IMR-90 (cell line): Measurements from ENCODE around the gene RPL6. TPM values are rescaled to one million over a fixed set of nuclear protein-coding genes. Genes with fewer than 3 reads are reported as not detected.

Experiments used
- ATAC-seq: fragments of 200-7000 bp; cut with Tn5 transposase; 2 replicates; pipeline ENCODE4 v1.9.1; 2020; ENCODE audit warnings: low read depth, mild to moderate bottlenecking, moderate library complexity
- BruUV-seq: library from RNA; stranded (reverse); fragments of 400-500 nt; replicated peaks from 2 replicates; lab custom pipeline; 2021; lab: Mats Ljungman, UMichigan
- CTCF ChIA-PET: fragments of 300-600 bp; formaldehyde crosslinking; extraction: SDS; loops from one replicate; lab custom pipeline; 2021; ENCODE audit warnings: antibody characterized with exemption; lab: Yijun Ruan, JAX
- POLR2A ChIA-PET: fragments of 300-600 bp; sonication (Branson Sonifier 250); formaldehyde crosslinking; loops from one replicate; lab custom pipeline; 2022; ENCODE audit warnings: antibody characterized with exemption; ENCODE audit not compliant: unreplicated experiment; lab: Charles Lee
- DNase-seq: peaks from one replicate; pipeline ENCODE4 v3.0.0; 2013
- H2AFZ ChIP-seq: replicated peaks from 2 replicates; pipeline ENCODE3; 2013; ENCODE audit warnings: low read length, mild to moderate bottlenecking; ENCODE audit not compliant: poor library complexity
- H2AK5ac ChIP-seq: 2 replicates; pipeline ENCODE4 v1.6.1; 2013; ENCODE audit warnings: low read depth, low read length, inconsistent platforms
- H2AK9ac ChIP-seq: replicated peaks from 2 replicates; pipeline ENCODE3; 2013; ENCODE audit warnings: mild to moderate bottlenecking, low read depth, low read length, moderate library complexity; ENCODE audit not compliant: poor library complexity
- H2BK120ac ChIP-seq: 2 replicates; pipeline ENCODE4 v1.6.1; 2013; ENCODE audit warnings: low read depth, low read length, inconsistent platforms
- H2BK15ac ChIP-seq: 3 replicates; pipeline ENCODE4 v1.6.1; 2013; ENCODE audit warnings: low read depth, low read length, inconsistent platforms
- H2BK20ac ChIP-seq: 2 replicates; pipeline ENCODE4 v1.6.1; 2013; ENCODE audit warnings: low read depth, mild to moderate bottlenecking, inconsistent platforms, low read length, moderate library complexity
- H2BK5ac ChIP-seq: 2 replicates; pipeline ENCODE4 v1.6.1; 2013; ENCODE audit warnings: mild to moderate bottlenecking, low read depth, low read length, inconsistent platforms; ENCODE audit not compliant: poor library complexity, severe bottlenecking
- H3K14ac ChIP-seq: replicated peaks from 2 replicates; pipeline ENCODE4 v1.6.1; 2013; ENCODE audit warnings: low read depth, low read length, inconsistent platforms
- H3K18ac ChIP-seq: 2 replicates; pipeline ENCODE4 v1.6.1; 2013; ENCODE audit warnings: low read depth, low read length, control low read depth
- H3K23ac ChIP-seq: 2 replicates; pipeline ENCODE4 v1.6.1; 2013; ENCODE audit warnings: low read depth, low read length, inconsistent platforms
- H3K27ac ChIP-seq: 2 replicates; pipeline ENCODE4 v1.5.1; 2013; ENCODE audit warnings: mild to moderate bottlenecking, control low read depth, low read length; ENCODE audit not compliant: insufficient read depth
- H3K27me3 ChIP-seq: 2 replicates; pipeline ENCODE4 v1.6.1; 2013; ENCODE audit warnings: low read length; ENCODE audit not compliant: control insufficient read depth, insufficient read depth
- H3K36me3 ChIP-seq: 2 replicates; pipeline ENCODE4 v1.6.1; 2013; ENCODE audit warnings: low read length, mixed read lengths; ENCODE audit not compliant: control insufficient read depth, insufficient read depth
- H3K4ac ChIP-seq: 2 replicates; pipeline ENCODE4 v1.6.1; 2013; ENCODE audit warnings: low read depth, low read length, inconsistent platforms
- H3K4me1 ChIP-seq: 2 replicates; pipeline ENCODE4 v1.6.1; 2013; ENCODE audit warnings: low read length, mixed read lengths; ENCODE audit not compliant: control insufficient read depth, insufficient read depth
- H3K4me2 ChIP-seq: 2 replicates; pipeline ENCODE4 v1.6.1; 2013; ENCODE audit warnings: low read depth, mild to moderate bottlenecking, control low read depth, low read length, moderate library complexity
- H3K4me3 ChIP-seq: 2 replicates; pipeline ENCODE4 v1.5.1; 2013; ENCODE audit warnings: low read depth, mild to moderate bottlenecking, control low read depth, low read length, moderate library complexity; ENCODE audit not compliant: insufficient read depth
- H3K56ac ChIP-seq: 2 replicates; pipeline ENCODE4 v1.6.1; 2013; ENCODE audit warnings: low read length, inconsistent platforms; ENCODE audit not compliant: insufficient read depth; ENCODE audit errors: extremely low read depth
- H3K79me1 ChIP-seq, 2 experiments: 2 replicates each; pipeline ENCODE4 v1.6.1; 2013; ENCODE audit warnings: low read length in 2 of 2, inconsistent platforms in 1 of 2, low read depth in 1 of 2
- H3K9ac ChIP-seq: 2 replicates; pipeline ENCODE4 v1.6.1; 2013; ENCODE audit warnings: low read depth, low read length, control low read depth
- H3K9me1 ChIP-seq: 2 replicates; pipeline ENCODE4 v1.6.1; 2013; ENCODE audit warnings: low read length, inconsistent platforms; ENCODE audit not compliant: insufficient read depth
- H3K9me3 ChIP-seq: 2 replicates; pipeline ENCODE4 v1.6.1; 2013; ENCODE audit warnings: low read length; ENCODE audit not compliant: control insufficient read depth, insufficient read depth
- H4K20me1 ChIP-seq: 2 replicates; pipeline ENCODE4 v1.6.1; 2013; ENCODE audit warnings: low read length, inconsistent platforms; ENCODE audit not compliant: insufficient read depth
- H4K5ac ChIP-seq: 2 replicates; pipeline ENCODE4 v1.6.1; 2013; ENCODE audit warnings: mild to moderate bottlenecking, low read depth, low read length, control low read depth
- H4K8ac ChIP-seq, 2 experiments: 2 replicates each; pipeline ENCODE4 v1.6.1; 2013; ENCODE audit warnings: low read depth in 2 of 2, low read length in 2 of 2, control low read depth in 1 of 2, inconsistent platforms in 1 of 2
- H4K91ac ChIP-seq: 2 replicates; pipeline ENCODE4 v1.6.1; 2013; ENCODE audit warnings: low read depth, low read length, inconsistent platforms; ENCODE audit not compliant: insufficient read depth
- FOS ChIP-seq: fragments of 150-350 bp; IDR thresholded peaks from 2 replicates; pipeline ENCODE4 v1.6.1; 2016; ENCODE audit warnings: low read depth, low read length
- MXI1 ChIP-seq: IDR thresholded peaks from 2 replicates; pipeline ENCODE4 v1.6.1; 2012; ENCODE audit warnings: low read depth, mild to moderate bottlenecking, low read length, moderate library complexity, borderline replicate concordance
- NFE2L2 ChIP-seq: fragments of 150-350 bp; IDR thresholded peaks from 2 replicates; pipeline ENCODE4 v1.6.1; 2016; ENCODE audit warnings: low read depth, mild to moderate bottlenecking, low read length
- RAD21 ChIP-seq: IDR thresholded peaks from 2 replicates; pipeline ENCODE4 v1.6.1; 2012; ENCODE audit warnings: low read length, improper control_type of control experiment
- RCOR1 ChIP-seq: IDR thresholded peaks from 2 replicates; pipeline ENCODE4 v1.6.1; 2012; ENCODE audit warnings: mild to moderate bottlenecking, low read length, improper control_type of control experiment; ENCODE audit not compliant: insufficient replicate concordance
- WGBS, 2 experiments: methylation state at CpG; one replicate each; pipeline versions ENCODE4 v1.1.5 to v1.1.7; 2013; ENCODE audit warnings: missing lambda C conversion rate in 2 of 2; ENCODE audit not compliant: insufficient read length in 1 of 2; ENCODE audit errors: extremely low coverage in 2 of 2; 5-methylcytosine and 5-hydroxymethylcytosine counted together
- dilution Hi-C: fragments of 300-500 bp; cut with HindIII; formaldehyde crosslinking; loops from one replicate; pipeline ENCODE4 v1.14.3; 2018; ENCODE audit warnings: low sequenced_read_pairs; ENCODE audit not compliant: unreplicated experiment
- in situ Hi-C: fragments of 300-500 bp; cut with MboI; formaldehyde crosslinking; loops from 3 replicates; pipeline ENCODE4 v1.14.3; 2019; ENCODE audit warnings: low sequenced_read_pairs, inconsistent platforms, mixed read lengths
- intact Hi-C: fragments of 100-400 bp; cut with micrococcal nuclease; formaldehyde crosslinking; loops from 2 replicates; pipeline ENCODE4 v1.10.0; 2022
- polyA plus RNA-seq, 3 experiments: library from polyadenylated mRNA; depleted of rRNA; stranded (reverse); fragments of >200 nt; gene quantifications; 2 replicates each; pipeline ENCODE4 v1.2.3, GENCODE V29; 2012; ENCODE audit warnings: low replicate concordance in 1 of 3
- total RNA-seq: library from RNA; depleted of rRNA; stranded (reverse); fragments of >200 nt; gene quantifications from 2 replicates; pipeline ENCODE4 v1.2.3, GENCODE V29; 2012
- TF ChIP-seq, protein P1 (sequence below): fragments of 150-350 bp; IDR thresholded peaks from 2 replicates; pipeline ENCODE4 v1.6.1; 2017; ENCODE audit warnings: mild to moderate bottlenecking, antibody characterized with exemption, low read length, low read depth

Gene RPL6
- total and polyA plus RNA-seq, 2 of the 4 experiments (the other 2 are of a cell fraction): 1,317 to 1,694 TPM

DNA sequence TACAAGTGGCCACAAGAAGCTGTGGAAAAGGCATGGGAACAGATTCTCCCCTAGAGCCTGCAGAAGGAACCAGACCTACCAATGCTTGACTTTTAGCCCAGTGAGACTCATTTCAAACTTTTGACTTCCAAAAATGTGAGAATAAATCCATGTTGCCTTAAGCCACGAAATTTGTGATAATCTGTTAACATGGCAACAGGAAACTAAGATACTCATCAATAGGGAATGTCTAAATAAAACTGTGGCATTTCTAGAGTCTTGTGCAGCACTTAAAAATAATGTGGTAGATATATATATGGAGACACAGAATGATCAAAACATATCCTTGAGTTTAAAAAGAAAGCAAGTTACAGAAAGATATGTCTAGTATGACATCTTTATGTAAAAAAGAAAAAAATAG is 39.2 kb downstream of the RPL6 start:
- Histone ChIP-seq H3K4ac (no peak overlapping the region), H3K27ac (no peak overlapping the region), H3K9me3 (no peaks in the 10 kb centered on the region), H2BK15ac (no peak overlapping the region), H2BK20ac (no peak overlapping the region), H3K4me2 (peak overlapping the region; percentile 10; the same call in 1 of the 2 replicates), H2BK120ac (no peak overlapping the region), H3K18ac (no peak overlapping the region), H3K4me3 (no peak overlapping the region), H3K4me1 (peaks cover 7% of the 10 kb centered on the region), H2AFZ (no peak overlapping the region), H3K14ac (peak overlapping the region; percentile 80), H4K8ac (no peak overlapping the region), H2AK9ac (no peak overlapping the region), H3K23ac (peak overlapping the region; percentile 68; the same call in 1 of the 2 replicates), H3K79me1 (peaks cover 37 to 69% of the 10 kb centered on the region in 2 experiments), H2BK5ac (no peak overlapping the region), H3K36me3 (peaks cover 1% of the 10 kb centered on the region; the same call in 1 of the 2 replicates), H2AK5ac (no peak overlapping the region), H3K9ac (no peak overlapping the region), H3K27me3 (no peaks in the 10 kb centered on the region), H4K20me1 (peaks cover 39% of the 10 kb centered on the region), H4K5ac (no peak overlapping the region), H3K9me1 (peaks cover 19% of the 10 kb centered on the region), H4K91ac (no peak overlapping the region), H3K56ac (no peak overlapping the region)
- intact Hi-C loops (no loop called here), in situ Hi-C loops (no loop called here), dilution Hi-C loops (no loop called here)
- ChIA-PET POLR2A (no interaction called here), CTCF (no interaction called here)
- ATAC-seq (peak; percentile 84), DNase-seq (peak; percentile 61)
- WGBS, 2 experiments: no CpG with 5 or more reads among the region's 1 CpG
- BruUV-seq: no TSS peak
- no peak for TF ChIP-seq RAD21
- TF ChIP-seq RCOR1: no peak
- TF ChIP-seq NFE2L2: no peak
- TF ChIP-seq, protein P1, sequence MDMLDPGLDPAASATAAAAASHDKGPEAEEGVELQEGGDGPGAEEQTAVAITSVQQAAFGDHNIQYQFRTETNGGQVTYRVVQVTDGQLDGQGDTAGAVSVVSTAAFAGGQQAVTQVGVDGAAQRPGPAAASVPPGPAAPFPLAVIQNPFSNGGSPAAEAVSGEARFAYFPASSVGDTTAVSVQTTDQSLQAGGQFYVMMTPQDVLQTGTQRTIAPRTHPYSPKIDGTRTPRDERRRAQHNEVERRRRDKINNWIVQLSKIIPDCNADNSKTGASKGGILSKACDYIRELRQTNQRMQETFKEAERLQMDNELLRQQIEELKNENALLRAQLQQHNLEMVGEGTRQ: no peak
- TF ChIP-seq MXI1: no peak
- TF ChIP-seq FOS: no peak
